Stimulated activated naive B cell treated with anti-CD40 and anti-IgM and Interleukin-4, amounts not matched to agents 10 μg/mL and 1 μg/mL and 100 μg/mL, for 72 hours (primary cell): ENCODE measurements around the gene RFX2.
"Not testable (repeated sequence)": the region's sequence is repeated elsewhere in the genome, so short reads cannot be mapped to it uniquely, and the experiment has no call there.

Experiments used
- ATAC-seq, 2 donors: fragments of 150-1000 bp; cut with Tn5 transposase; replicated peaks; 2 replicates each; pipeline ENCODE4 v1.10.0; 2021; ENCODE audit warnings: moderate library complexity in 1 of 2
- DNase-seq: peaks from one replicate; pipeline ENCODE4 v3.0.0; 2021
- H3K27ac Mint-ChIP-seq: one replicate; pipeline ENCODE4 v1.8.0; 2022; ENCODE audit warnings: mild to moderate bottlenecking, mixed read lengths
- H3K27me3 Mint-ChIP-seq, 2 donors: one replicate each; pipeline ENCODE4 v1.8.0; 2022; ENCODE audit warnings: mixed read lengths in 2 of 2
- H3K36me3 Mint-ChIP-seq, 2 donors: one replicate each; pipeline ENCODE4 v1.8.0; 2022; ENCODE audit warnings: mixed read lengths in 2 of 2, mild to moderate bottlenecking in 1 of 2
- H3K4me1 Mint-ChIP-seq, 2 donors: one replicate each; pipeline ENCODE4 v1.8.0; 2022; ENCODE audit warnings: mixed read lengths in 2 of 2, mild to moderate bottlenecking in 1 of 2
- H3K4me3 Mint-ChIP-seq, 2 donors: one replicate each; pipeline ENCODE4 v1.8.0; 2022; ENCODE audit warnings: mild to moderate bottlenecking in 2 of 2, mixed read lengths in 2 of 2, moderate library complexity in 1 of 2
- H3K9me3 Mint-ChIP-seq, 2 donors: one replicate each; pipeline ENCODE4 v1.8.0; 2022; ENCODE audit warnings: mixed read lengths in 2 of 2, mild to moderate bottlenecking in 1 of 2

Gene RFX2

DNA sequence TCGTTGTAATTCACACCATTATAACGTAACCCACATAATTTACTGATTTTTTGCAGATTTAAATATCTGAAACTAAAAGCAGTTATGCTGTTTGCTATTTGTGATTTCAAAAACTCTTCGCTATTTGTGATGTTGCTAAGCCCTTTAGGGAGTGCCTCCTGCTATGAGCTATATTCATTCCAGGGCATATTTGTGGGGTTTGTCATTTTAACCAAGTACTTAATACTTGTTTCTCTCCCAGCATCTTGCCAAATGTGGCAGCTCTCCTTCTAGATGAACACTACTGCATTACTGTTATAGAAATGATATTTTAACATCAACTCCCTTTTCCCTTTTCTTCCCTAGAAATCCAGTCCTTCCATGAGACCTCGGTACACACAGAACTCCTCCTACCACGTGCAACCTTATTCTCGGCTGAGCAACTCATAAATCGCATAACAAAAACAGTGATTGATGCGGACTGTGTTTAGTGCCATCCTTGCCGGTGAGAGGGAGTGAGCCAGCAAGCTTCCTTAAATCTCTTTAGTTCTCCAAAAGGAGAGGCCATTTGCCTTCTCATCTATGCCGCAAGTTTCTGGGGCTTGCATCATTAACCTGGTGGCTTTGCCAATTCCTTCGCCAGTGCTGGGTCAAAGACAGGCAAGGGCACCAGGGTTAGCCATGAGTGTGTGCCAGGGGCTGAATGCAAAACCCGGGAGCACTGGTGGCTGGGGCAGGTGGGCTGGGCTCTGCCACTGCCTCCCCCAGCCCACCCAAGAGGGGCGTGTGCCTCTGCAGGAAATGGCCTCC is 33.4 kb downstream of the RFX2 start:
- no peaks in the 10 kb centered on the region for H3K9me3 Mint-ChIP-seq
- peaks cover 3 to 5% of the 10 kb centered on the region in 2 donors for H3K27me3 Mint-ChIP-seq
- no peak for ATAC-seq
- no peak overlapping the region for H3K27ac Mint-ChIP-seq
- no peaks in the 10 kb centered on the region for H3K36me3 Mint-ChIP-seq
- DNase-seq = no peak
- H3K4me3 Mint-ChIP-seq = peak overlapping the region in 1 of 2 donors; percentile 10
- H3K4me1 Mint-ChIP-seq = peaks cover 0 to 2% of the 10 kb centered on the region in 2 donors

DNA sequence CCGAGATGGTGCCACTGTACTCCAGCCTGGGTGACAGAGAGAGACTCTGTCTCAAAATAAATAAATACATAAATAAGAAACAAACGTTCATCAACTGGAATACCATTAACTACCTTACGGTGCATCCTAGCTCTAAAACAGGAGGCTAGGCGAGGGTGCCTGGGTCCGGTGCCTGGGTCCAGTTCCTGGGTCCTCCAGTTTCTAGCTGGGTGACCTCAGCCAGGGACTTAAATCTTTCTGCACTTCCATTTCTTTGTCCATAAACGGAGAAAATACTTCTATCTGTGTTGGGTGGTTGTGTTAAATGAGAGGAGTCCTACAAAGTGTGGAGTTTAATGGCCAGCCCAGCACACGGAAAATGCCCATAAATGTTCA is 34.0 kb downstream of the RFX2 start:
- peaks cover 3 to 5% of the 10 kb centered on the region in 2 donors for H3K27me3 Mint-ChIP-seq
- H3K36me3 Mint-ChIP-seq = no peaks in the 10 kb centered on the region
- ATAC-seq (no peak), DNase-seq (no peak)
- H3K4me3 Mint-ChIP-seq = no peak overlapping the region
- H3K4me1 Mint-ChIP-seq = peaks cover 0 to 2% of the 10 kb centered on the region in 2 donors
- H3K27ac Mint-ChIP-seq = no peak overlapping the region
- no peaks in the 10 kb centered on the region for H3K9me3 Mint-ChIP-seq

DNA sequence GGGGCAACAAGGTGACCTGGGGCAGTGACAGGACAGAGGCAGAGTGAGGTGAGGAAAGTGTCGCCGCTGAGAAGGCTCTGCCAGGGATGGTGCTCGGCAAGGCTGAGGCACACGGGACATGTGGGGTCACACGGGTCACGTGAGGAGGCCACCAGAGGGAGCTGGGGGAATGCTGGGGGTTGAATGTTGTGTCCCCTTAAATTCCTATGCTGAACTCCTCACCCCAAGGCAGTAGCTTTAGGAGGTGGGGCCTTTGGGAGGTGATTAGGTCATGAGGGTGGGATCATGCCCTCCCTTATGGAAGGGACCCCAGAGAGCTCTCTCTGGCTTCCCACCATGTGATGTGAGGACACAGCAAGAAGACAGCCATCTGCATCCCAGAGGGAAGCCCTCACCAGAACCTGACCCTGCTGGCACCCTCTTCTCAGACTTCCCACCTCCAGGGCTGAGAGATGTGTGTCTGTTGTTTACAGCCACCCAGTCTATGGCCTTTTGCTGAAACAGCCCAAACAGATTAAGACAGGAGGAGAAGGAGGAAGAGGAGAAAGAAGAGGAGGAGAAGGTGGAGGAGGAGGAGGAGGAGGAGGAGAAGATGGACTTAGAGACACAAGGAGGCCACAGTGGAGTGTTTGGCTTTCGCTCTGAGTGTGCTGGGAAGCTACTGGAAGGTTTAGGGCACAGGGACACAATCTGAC is 35.4 kb downstream of the RFX2 start:
- DNase-seq = no peak
- no peak overlapping the region for H3K27ac Mint-ChIP-seq
- H3K36me3 Mint-ChIP-seq = peaks cover 0 to 1% of the 10 kb centered on the region in 2 donors
- no peaks in the 10 kb centered on the region for H3K4me1 Mint-ChIP-seq
- no peak overlapping the region for H3K4me3 Mint-ChIP-seq
- no peak for ATAC-seq
- H3K9me3 Mint-ChIP-seq = no peaks in the 10 kb centered on the region
- H3K27me3 Mint-ChIP-seq = peaks cover 4 to 5% of the 10 kb centered on the region in 2 donors

DNA sequence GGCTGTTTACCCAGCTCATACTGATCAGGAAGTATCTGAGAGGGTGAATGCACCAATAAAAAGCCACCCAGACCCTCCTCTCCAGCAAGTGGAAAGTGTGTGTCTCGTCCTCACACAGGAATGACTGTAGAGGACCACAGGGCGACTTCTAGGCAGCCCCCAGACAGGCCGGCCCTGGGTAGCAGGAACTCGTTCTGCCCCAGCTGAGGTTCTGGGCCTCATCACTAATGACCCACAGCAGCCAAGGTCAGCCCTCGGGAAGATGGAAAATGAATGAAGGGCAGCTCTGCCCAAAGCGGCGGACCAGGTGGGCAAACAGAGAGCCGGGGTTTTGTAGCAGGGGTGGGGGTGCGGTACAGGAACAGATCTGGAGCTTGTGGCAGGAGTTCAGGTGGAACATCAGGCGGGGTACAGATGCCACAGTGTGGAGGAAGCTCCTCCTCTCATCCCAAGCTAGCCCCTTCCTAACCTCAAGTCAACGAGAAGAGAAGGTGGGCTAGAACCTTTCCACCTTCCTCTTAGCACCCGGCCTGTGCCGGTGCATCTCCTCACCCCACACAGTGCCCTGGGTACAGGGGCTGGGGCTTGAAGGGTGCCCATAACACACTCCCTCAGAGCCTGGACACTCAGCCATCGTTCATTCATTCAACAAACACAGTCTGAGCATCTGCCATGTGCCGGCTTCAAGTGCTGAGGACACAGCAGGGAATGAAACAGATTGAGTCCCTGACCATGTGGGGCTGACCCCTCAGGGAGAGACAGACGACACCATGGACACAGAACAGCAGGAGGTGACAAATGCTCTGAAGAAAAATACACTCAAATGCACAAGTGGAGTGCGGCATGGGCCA is 36.2 kb downstream of the RFX2 start:
- ATAC-seq = no peak
- peaks cover 5% of the 10 kb centered on the region in 2 donors for H3K4me1 Mint-ChIP-seq
- H3K4me3 Mint-ChIP-seq = no peak overlapping the region
- H3K27ac Mint-ChIP-seq = no peak overlapping the region
- peaks cover 4 to 6% of the 10 kb centered on the region in 2 donors for H3K9me3 Mint-ChIP-seq
- DNase-seq = no peak
- peaks cover 5 to 9% of the 10 kb centered on the region in 2 donors for H3K27me3 Mint-ChIP-seq
- peaks cover 4 to 6% of the 10 kb centered on the region in 2 donors for H3K36me3 Mint-ChIP-seq

DNA sequence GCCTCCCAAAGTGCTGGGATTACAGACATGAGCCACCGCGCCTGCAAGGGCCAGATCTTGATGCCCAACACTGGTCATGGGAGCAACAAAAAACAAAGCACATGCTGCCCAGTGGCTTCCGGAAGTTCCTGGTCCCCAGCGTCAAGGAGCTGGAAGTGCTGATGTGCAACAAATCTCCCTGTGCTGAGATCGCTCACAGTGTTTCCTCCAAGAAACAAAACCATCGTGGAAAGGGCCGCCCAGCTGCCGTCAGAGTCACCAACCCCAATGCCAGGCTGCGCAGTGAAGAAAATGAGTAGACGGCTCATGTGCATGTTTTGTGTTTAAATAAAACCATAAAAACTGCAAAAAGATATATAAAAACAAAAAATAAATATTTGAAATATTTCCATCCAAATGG is 37.1 kb downstream of the RFX2 start:
- not testable (repeated sequence) for H3K36me3 Mint-ChIP-seq

DNA sequence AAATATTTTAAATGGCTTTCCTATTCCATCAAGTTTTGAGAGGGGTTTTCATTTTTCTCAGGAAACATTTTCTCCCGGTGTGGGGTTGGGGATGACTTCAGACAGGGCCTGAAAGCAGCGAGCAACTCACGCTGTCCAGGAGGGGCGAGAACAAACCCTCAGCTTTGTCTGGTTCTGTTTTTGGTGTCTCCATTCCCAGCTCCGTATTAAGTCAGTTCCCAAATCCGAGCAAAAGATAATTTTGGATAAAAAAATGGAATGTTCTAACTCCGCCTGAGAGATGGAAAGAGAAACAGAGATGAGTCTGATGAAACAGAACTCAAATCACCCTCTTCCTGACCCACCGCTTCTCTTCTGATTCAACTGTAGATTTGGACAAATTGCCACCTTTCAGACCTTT is 38.4 kb downstream of the RFX2 start:
- peaks cover 11 to 13% of the 10 kb centered on the region in 2 donors for H3K4me1 Mint-ChIP-seq
- DNase-seq (no peak), ATAC-seq (no peak)
- peaks cover 4 to 6% of the 10 kb centered on the region in 2 donors for H3K36me3 Mint-ChIP-seq
- H3K9me3 Mint-ChIP-seq = peaks cover 4 to 6% of the 10 kb centered on the region in 2 donors
- peaks cover 10 to 15% of the 10 kb centered on the region in 2 donors for H3K27me3 Mint-ChIP-seq
- no peak overlapping the region for H3K4me3 Mint-ChIP-seq
- no peak overlapping the region for H3K27ac Mint-ChIP-seq

More for the DNA sequence above, 37.1 kb downstream of the RFX2 start:
- not testable (repeated sequence) for H3K9me3 Mint-ChIP-seq, H3K4me3 Mint-ChIP-seq, H3K27ac Mint-ChIP-seq, ATAC-seq, DNase-seq, H3K27me3 Mint-ChIP-seq, H3K4me1 Mint-ChIP-seq

DNA sequence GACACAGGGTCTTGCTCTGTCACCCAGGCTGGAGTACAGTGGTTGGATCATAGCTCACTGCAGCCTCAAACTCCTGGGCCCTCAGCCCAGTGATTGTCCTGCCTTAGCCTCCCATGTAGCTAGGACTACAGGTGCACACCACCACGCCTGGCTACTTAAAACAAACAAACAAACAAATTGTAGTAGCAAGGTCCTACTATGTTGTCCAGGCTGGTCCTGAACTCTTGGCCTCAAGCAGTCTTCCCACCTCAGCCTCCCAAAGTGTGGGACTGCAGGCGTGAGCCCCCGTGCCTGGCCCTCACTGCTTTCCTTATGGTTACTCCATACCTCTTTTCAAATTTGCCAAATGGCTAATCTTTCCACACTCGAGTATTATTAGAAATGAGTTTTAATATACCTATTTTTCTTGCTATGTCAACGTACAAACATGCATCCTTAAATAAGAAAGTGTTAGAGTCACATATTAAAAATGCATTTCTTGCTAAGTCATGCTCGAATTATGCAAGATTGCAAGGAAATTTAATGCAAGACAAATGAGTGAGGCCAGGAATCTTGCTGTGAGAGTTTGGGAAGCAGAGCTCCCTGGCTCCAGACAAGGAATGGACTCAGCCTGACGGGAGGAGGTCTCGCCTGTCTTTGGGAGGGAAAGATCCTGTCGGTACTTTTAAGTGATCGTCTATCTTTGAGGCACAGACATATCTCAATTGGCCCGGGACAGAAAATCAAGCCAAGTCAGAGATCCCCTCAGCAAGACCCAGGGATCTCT is 39.4 kb downstream of the RFX2 start:
- H3K4me3 Mint-ChIP-seq = no peak overlapping the region
- H3K27ac Mint-ChIP-seq = no peak overlapping the region
- H3K27me3 Mint-ChIP-seq = peaks cover 20 to 21% of the 10 kb centered on the region in 2 donors
- peaks cover 4 to 6% of the 10 kb centered on the region in 2 donors for H3K9me3 Mint-ChIP-seq
- peaks cover 19 to 22% of the 10 kb centered on the region in 2 donors for H3K4me1 Mint-ChIP-seq
- no peak for DNase-seq
- no peak for ATAC-seq
- H3K36me3 Mint-ChIP-seq = peaks cover 4 to 6% of the 10 kb centered on the region in 2 donors

DNA sequence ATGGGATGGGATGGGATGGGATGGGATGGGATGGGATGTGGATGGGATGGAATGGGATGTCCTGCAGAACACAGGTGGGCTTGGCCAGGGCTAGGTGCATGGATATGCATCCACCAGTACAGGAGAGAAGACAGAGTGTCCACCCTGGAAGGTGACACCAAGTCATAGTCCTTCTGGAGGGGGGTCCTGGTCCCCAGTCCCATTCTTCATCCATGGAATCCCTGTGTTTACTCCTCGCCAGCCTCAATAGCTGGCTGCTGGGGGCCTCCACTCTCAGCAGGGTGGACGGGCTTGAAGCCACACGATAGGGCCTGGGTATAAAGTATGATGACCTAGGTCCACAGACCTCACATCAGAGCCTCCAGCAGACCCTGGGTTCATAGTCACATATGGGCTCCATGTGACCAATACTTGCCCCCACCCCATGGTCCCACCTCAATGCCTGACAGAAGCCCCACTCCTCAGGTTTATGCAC is 40.1 kb downstream of the RFX2 start:
- Mint-ChIP-seq H3K27ac (peak overlapping the region; percentile 79), H3K4me3 (peak overlapping the region in 1 of 2 donors; percentile 29), H3K9me3 (peaks cover 4 to 6% of the 10 kb centered on the region in 2 donors), H3K36me3 (peaks cover 4 to 6% of the 10 kb centered on the region in 2 donors), H3K27me3 (peaks cover 18 to 20% of the 10 kb centered on the region in 2 donors), H3K4me1 (peaks cover 19 to 23% of the 10 kb centered on the region in 2 donors)
- ATAC-seq (peak; percentile 25 to 38), DNase-seq (no peak)

DNA sequence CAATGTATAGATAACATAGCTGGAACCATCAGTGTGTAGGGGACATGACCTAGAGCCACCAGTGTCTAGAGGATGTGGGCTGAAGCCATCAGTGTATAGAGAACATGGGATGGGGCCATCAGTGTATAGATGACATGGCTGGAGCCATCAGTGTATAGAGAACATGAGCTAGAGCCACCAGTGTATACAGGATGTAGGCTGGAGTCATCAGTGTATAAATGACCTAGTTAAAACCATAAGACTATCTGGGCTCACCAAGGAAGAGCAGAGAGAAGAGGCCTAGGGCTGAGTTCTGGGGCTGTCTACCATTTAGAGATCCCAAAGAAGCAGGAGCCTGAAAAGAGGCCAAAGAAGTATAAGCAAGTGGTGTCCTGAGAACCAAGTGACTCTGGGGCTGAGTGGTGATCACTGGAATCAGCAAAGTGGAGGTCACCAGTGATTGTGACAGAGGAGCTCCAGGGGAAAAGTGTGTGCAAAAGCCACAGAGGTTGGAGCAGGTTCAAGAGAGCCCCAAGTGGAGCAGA is 41.0 kb downstream of the RFX2 start:
- DNase-seq (no peak), ATAC-seq (peak; percentile 76 to 79)
- Mint-ChIP-seq H3K27ac (peak overlapping the region; percentile 95), H3K4me1 (peaks cover 19 to 23% of the 10 kb centered on the region in 2 donors), H3K9me3 (peaks cover 4 to 6% of the 10 kb centered on the region in 2 donors), H3K27me3 (peaks cover 21 to 24% of the 10 kb centered on the region in 2 donors), H3K36me3 (peaks cover 4 to 6% of the 10 kb centered on the region in 2 donors), H3K4me3 (peak overlapping the region; percentile 35 to 77)

DNA sequence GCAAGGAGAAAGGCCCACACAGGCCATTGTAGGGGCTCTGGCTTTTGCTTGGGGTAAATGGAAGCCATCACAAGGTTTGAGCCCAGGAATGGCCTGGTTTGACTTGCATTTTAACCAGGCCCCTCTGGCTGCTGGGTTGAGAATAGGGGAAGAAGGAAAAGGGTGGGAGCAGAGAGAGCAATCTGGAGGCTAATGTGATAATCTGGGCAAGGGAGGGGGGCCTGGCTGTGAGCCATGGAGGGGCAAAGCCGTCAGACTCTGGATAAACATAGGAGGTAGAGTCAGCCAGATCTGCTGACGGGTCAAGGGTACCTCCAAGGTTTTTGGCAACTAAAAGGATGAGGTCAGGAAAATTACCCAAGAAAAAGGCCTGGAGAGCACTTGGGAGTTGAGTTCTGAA is 41.6 kb downstream of the RFX2 start:
- Mint-ChIP-seq H3K4me1 (peaks cover 19 to 23% of the 10 kb centered on the region in 2 donors), H3K27ac (no peak overlapping the region), H3K27me3 (peaks cover 26 to 27% of the 10 kb centered on the region in 2 donors), H3K9me3 (peaks cover 4 to 6% of the 10 kb centered on the region in 2 donors), H3K36me3 (peaks cover 6% of the 10 kb centered on the region in 2 donors), H3K4me3 (no peak overlapping the region)
- DNase-seq = no peak
- ATAC-seq = no peak

DNA sequence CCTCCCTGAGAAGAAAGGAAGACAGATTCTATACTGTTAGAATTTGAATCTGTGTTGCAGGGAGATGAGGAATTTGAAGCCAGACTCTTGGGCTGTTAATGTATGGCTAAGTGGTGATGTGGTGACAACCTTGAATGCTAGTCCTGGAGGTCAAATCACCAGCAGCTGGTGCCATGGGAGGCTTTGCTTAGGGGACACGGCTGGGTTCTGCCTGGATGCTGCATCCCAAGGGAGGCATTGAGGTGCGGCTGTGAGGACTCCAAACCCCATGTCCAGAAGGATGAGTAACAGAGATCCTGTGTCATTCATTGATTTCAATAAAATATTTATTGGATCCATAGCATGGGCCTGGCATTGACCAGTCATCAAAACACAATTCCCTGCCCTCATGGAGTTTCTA is 42.3 kb downstream of the RFX2 start:
- peaks cover 32 to 33% of the 10 kb centered on the region in 2 donors for H3K27me3 Mint-ChIP-seq
- no peak overlapping the region for H3K4me3 Mint-ChIP-seq
- ATAC-seq = no peak
- DNase-seq = no peak
- H3K4me1 Mint-ChIP-seq = peaks cover 19 to 23% of the 10 kb centered on the region in 2 donors
- H3K9me3 Mint-ChIP-seq = peaks cover 4 to 6% of the 10 kb centered on the region in 2 donors
- peaks cover 6% of the 10 kb centered on the region in 2 donors for H3K36me3 Mint-ChIP-seq
- H3K27ac Mint-ChIP-seq = no peak overlapping the region

DNA sequence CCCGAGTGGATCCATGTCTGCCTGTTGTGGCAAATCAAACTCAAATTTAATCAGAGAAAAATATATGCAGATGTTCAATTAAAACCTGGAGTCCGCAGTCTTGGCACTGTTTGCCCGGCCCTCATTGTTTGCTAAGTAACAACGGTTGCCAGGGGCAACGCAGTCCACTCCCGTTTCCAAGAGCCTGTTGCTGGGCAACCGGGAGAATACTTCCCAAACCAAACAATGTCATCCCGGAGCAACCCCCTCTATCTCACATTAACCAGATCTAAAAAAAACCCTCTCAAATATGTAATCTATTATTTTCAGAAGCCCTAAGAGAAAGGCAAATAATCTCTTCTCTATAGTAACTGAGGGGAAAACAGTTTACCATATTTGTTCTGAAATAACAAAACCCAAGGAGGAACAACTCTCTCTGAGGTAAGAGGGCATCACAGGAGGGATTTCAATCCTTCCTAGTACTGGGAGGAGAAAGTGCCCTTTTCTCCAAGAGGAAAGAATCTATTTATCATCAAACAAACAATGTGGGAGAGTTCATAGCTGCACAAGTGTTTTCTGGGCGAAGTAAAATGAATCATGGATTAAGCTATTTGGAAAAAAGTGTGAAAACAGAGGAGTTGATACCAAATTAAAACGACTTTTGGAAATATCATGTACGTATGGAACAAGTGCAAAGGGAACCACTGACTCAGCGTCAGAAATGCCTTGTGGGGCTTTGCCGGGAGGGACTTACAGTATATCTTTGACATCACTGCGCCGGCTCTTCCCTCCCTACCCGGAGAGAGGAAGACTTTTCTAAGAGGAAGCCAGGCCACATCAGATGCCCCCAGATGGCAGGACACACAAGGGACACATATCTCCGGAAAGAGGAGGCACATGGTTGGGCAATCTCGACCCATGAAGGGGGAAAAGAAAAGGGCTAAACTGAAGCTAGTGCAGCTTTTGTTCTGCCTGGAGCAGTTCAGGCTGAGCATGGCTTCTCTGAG is 43.3 kb downstream of the RFX2 start:
- ATAC-seq (no peak), DNase-seq (no peak)
- Mint-ChIP-seq H3K9me3 (peaks cover 4 to 6% of the 10 kb centered on the region in 2 donors), H3K27ac (no peak overlapping the region), H3K4me1 (peaks cover 24 to 28% of the 10 kb centered on the region in 2 donors), H3K27me3 (peaks cover 42 to 43% of the 10 kb centered on the region in 2 donors), H3K4me3 (no peak overlapping the region), H3K36me3 (peaks cover 6% of the 10 kb centered on the region in 2 donors)
